GM19240 (cell line): ENCODE results near the gene HEPACAM.

Experiments
- DNase-seq: peaks from one replicate; pipeline ENCODE4 v3.0.0; 2011; ENCODE audit warnings: low spot score; ENCODE audit not compliant: insufficient read length

The HEPACAM gene

DNA sequence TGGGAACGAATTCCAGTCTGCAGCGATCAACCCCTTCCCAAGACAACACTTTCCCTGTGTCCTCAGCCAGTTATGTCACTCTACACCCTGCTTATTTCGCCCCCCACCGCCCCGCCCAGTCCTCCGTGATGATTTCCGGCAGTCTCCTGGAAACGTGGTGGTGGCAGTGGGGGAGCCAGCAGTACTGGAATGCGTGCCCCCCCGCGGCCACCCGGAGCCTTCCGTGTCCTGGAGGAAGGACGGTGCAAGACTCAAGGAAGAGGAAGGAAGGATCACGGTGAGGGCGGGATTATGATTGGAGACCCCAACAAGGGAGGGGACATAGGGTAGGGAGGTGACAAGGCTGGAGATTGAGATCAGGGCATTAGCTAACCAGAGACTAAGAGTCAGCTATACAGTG, 66.5 kb downstream of the HEPACAM start:
- DNase-seq = no peak
